ENCODE results near the gene BMPR1B. TPM values are rescaled to one million over a fixed set of nuclear protein-coding genes. Genes with fewer than 3 reads are reported as not detected.

The BMPR1B gene
- total and polyA plus RNA-seq, 9 donors = 4.9 to 35.7 (median 13.3) TPM

DNA sequence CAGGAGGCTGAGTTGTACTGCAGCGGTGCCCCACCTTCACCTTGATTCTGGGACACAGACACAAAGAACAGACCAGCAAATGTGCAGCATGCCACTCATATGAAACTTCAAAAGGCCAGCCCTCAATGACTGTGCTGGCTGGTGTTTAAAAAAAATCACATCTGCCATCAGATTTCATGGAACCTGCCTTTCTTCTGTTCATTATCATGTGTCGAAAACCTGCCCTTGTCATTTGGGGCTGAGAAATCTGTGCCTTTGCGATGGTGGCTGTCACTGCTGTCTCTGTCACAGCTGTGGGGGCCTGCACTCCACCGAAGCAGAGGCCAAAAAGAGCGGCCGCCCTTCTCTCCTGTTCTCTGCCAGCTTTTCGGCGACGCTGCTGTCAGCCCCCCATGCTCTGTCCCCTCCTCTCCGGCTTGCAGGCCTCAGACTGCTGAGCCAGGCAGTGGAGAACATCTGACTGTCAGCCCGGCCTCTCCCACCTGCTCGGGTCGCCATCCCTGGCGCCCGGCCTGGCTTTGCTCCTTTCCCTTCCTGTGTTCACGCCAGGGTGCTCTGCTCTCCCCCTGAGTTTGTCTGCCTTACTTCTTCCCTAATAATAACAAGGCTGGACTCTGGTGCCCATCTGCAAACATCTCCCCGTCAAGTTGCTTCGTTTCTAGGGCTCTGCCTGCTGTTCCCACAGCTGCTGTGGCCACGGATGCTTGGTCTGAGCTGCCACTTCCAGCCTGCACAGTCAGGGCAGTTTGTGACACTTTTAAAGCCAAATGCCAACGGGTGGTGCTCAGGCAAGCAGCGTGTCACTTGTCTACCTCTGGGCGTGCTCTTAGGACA lies 435.9 kb downstream of the BMPR1B start:
- no peak for DNase-seq
- Histone ChIP-seq H3K27ac (no peak overlapping the region), H3K9me3 (no peaks in the 10 kb centered on the region), H3K27me3 (no peaks in the 10 kb centered on the region), H3K36me3 (no peaks in the 10 kb centered on the region), H3K4me3 (no peak overlapping the region), H3K4me1 (ENCODE audit: insufficient read depth) (peaks cover 2% of the 10 kb centered on the region)
- WGBS, 3 donors = 47 to 68% (median 54%) methylated on average over 22 of the region's 22 CpGs
- intact Hi-C loops (cut with DNase I) = loop anchor here in 1 of 4 donors (5.0 kb wide), 1 partner anchor 169 kb away; no protein-coding TSS in a partner anchor
- TF ChIP-seq POLR2A (IDR thresholded peaks at IDR 0.05) = no peak
- TF ChIP-seq, protein P1, sequence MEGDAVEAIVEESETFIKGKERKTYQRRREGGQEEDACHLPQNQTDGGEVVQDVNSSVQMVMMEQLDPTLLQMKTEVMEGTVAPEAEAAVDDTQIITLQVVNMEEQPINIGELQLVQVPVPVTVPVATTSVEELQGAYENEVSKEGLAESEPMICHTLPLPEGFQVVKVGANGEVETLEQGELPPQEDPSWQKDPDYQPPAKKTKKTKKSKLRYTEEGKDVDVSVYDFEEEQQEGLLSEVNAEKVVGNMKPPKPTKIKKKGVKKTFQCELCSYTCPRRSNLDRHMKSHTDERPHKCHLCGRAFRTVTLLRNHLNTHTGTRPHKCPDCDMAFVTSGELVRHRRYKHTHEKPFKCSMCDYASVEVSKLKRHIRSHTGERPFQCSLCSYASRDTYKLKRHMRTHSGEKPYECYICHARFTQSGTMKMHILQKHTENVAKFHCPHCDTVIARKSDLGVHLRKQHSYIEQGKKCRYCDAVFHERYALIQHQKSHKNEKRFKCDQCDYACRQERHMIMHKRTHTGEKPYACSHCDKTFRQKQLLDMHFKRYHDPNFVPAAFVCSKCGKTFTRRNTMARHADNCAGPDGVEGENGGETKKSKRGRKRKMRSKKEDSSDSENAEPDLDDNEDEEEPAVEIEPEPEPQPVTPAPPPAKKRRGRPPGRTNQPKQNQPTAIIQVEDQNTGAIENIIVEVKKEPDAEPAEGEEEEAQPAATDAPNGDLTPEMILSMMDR (IDR thresholded peaks at IDR 0.05) = no peak
- no peak for TF ChIP-seq EP300 (IDR thresholded peaks at IDR 0.05)

DNA sequence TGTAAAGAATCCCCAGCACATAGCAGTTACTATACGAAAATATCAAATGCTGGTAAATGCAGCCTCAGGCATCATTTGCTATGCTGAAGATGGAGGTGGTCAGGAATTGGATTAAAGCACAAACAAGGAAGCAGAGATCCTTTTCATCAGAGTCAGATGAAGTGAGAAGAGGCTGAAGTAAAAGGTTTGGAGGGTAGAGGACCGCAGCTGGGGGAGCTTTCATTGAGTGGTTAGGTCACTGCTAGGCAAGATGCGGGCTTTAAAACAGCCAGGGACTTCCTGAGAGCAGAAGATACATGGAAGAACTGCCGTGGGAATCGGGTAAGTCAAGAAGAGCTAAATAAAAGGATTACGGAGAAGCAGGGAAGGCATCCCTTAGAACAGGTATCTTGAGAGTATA lies 439.6 kb downstream of the BMPR1B start:
- WGBS, 3 donors = 77 to 91% (median 84%) methylated on average over 6 of the region's 6 CpGs
- TF ChIP-seq, protein P1 (IDR thresholded peaks at IDR 0.05) = no peak
- no peak for TF ChIP-seq POLR2A (IDR thresholded peaks at IDR 0.05)
- no peak for TF ChIP-seq EP300 (IDR thresholded peaks at IDR 0.05)
- Histone ChIP-seq H3K36me3 (no peaks in the 10 kb centered on the region), H3K4me1 (ENCODE audit: insufficient read depth) (peaks cover 2% of the 10 kb centered on the region), H3K9me3 (no peaks in the 10 kb centered on the region), H3K27ac (no peak overlapping the region), H3K4me3 (no peak overlapping the region), H3K27me3 (no peaks in the 10 kb centered on the region)
- DNase-seq = no peak
- intact Hi-C loops (cut with DNase I) = no loop called here

DNA sequence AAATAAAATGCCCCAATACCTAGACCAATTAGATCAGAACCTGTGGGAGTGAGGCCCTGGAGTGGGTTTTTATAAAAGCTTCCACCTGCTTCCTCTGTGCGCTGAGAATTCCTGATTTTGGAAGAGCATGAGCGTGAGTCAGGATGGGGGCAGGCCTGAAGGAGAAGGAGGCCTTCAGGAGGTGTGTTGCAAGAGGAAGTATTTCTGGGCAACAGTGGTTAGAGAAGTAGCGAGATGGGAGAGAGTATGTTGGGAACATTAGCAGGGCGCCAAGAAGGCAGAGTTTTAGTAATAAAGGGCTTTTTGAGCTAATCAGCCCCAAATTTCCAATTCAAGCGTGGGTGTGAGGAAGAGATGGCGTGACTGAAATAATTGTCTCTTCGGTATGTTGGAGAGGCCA lies 441.2 kb downstream of the BMPR1B start:
- H3K27me3 ChIP-seq = no peaks in the 10 kb centered on the region
- H3K9me3 ChIP-seq = no peaks in the 10 kb centered on the region
- WGBS, 3 donors = 87 to 97% (median 96%) methylated on average over 7 of the region's 7 CpGs
- H3K4me1 ChIP-seq (ENCODE audit: insufficient read depth) = peaks cover under 1% of the 10 kb centered on the region
- no peak overlapping the region for H3K27ac ChIP-seq
- intact Hi-C loops (cut with DNase I) = no loop called here
- TF ChIP-seq POLR2A (IDR thresholded peaks at IDR 0.05) (no peak), EP300 (IDR thresholded peaks at IDR 0.05) (no peak)
- TF ChIP-seq, protein P1 (IDR thresholded peaks at IDR 0.05) = no peak
- no peak overlapping the region for H3K4me3 ChIP-seq
- DNase-seq = no peak
- H3K36me3 ChIP-seq = no peaks in the 10 kb centered on the region

DNA sequence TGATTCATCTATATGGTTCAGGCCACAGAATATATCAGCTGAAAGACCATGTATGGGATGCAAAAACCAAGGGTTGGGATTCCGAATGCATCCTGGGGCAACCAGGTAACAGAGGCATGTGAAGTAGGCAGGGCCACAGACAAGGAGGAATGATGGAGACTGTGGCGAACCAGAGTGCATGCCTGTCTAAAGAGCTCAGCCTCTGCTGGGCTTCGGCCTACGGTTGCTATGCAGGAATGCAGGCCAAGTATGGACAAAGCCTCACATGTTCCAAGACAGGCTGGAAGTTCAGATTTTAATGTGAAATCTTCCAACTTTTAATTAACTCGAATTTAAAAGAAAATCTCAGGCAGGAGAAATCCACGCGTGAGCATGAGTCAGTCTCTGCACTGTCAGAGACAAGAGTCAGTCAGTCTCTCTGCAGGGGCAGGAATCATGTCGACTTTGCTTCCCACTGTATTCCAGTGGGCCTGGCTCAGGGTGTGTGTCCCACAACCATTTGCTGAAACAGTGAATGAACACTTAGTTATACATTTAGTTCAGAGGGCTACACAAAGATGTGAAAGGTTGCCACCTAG lies 446.6 kb downstream of the BMPR1B start:
- Histone ChIP-seq H3K4me3 (no peak overlapping the region), H3K9me3 (no peaks in the 10 kb centered on the region), H3K27ac (no peak overlapping the region), H3K36me3 (no peaks in the 10 kb centered on the region), H3K4me1 (ENCODE audit: insufficient read depth) (no peaks in the 10 kb centered on the region), H3K27me3 (no peaks in the 10 kb centered on the region)
- intact Hi-C loops (cut with DNase I) = no loop called here
- TF ChIP-seq, protein P1 (IDR thresholded peaks at IDR 0.05) = no peak
- DNase-seq = no peak
- WGBS, 3 donors = 59 to 61% (median 61%) methylated on average over 8 of the region's 8 CpGs

Measured in ovary (tissue), 9 donors.